CD8-positive, alpha-beta memory T cell (primary cell): ENCODE measurements around the gene SDF4. TPM values are rescaled to one million over a fixed set of nuclear protein-coding genes. Genes with fewer than 3 reads are reported as not detected.
A peak's percentile ranks its signal among the peaks of the same experiment; 100 is the strongest.

Experiments
- CTCF ChIA-PET: fragments of 350-600 bp; sonication (Branson Sonifier 250); formaldehyde crosslinking; loops from one replicate; lab custom pipeline; 2021; ENCODE audit warnings: antibody characterized with exemption; lab: Charles Lee
- POLR2A ChIA-PET: fragments of 350-600 bp; sonication (Branson Sonifier 250); formaldehyde crosslinking; loops from one replicate; lab custom pipeline; 2021; ENCODE audit warnings: antibody characterized with exemption; lab: Charles Lee
- DNase-seq, 5 donors: peaks; one replicate each; pipeline versions ENCODE4 v3.0.0 to v3.0.0-alpha.2; 2020 to 2022; ENCODE audit warnings: mixed read lengths in 1 of 5
- H3K27ac ChIP-seq: one replicate; pipeline ENCODE4 v1.7.0; 2013; ENCODE audit warnings: low read depth, mild to moderate bottlenecking, low read length, moderate library complexity
- H3K27me3 ChIP-seq: 2 replicates; pipeline ENCODE4 v1.7.0; 2013; ENCODE audit warnings: low read length, mild to moderate bottlenecking; ENCODE audit not compliant: insufficient read depth, poor library complexity, severe bottlenecking
- H3K36me3 ChIP-seq: 2 replicates; pipeline ENCODE4 v1.7.0; 2013; ENCODE audit warnings: mild to moderate bottlenecking, low read length, moderate library complexity; ENCODE audit not compliant: insufficient read depth
- H3K4me1 ChIP-seq: 2 replicates; pipeline ENCODE4 v1.7.0; 2013; ENCODE audit warnings: mild to moderate bottlenecking, low read length, moderate library complexity; ENCODE audit not compliant: insufficient read depth
- H3K4me3 ChIP-seq: 2 replicates; pipeline ENCODE4 v1.7.0; 2013; ENCODE audit warnings: mild to moderate bottlenecking, low read length
- H3K9me3 ChIP-seq: 2 replicates; pipeline ENCODE4 v1.7.0; 2013; ENCODE audit warnings: mild to moderate bottlenecking, low read length
- H3K27ac Mint-ChIP-seq, 8 donors: one replicate each; pipeline ENCODE4 v1.8.0; 2020 to 2021; ENCODE audit warnings: mixed read lengths in 8 of 8, mild to moderate bottlenecking in 6 of 8, inconsistent platforms in 3 of 8, moderate library complexity in 3 of 8
- H3K27me3 Mint-ChIP-seq, 2 donors: one replicate each; pipeline ENCODE4 v1.8.0; 2020 to 2021; ENCODE audit warnings: mixed read lengths in 2 of 2, mild to moderate bottlenecking in 1 of 2, moderate library complexity in 1 of 2
- H3K36me3 Mint-ChIP-seq, 3 donors: one replicate each; pipeline ENCODE4 v1.8.0; 2020 to 2021; ENCODE audit warnings: mixed read lengths in 3 of 3, inconsistent platforms in 1 of 3, mild to moderate bottlenecking in 1 of 3
- H3K4me1 Mint-ChIP-seq, 3 donors: one replicate each; pipeline ENCODE4 v1.8.0; 2020 to 2021; ENCODE audit warnings: mixed read lengths in 3 of 3, inconsistent platforms in 1 of 3, mild to moderate bottlenecking in 1 of 3
- H3K4me3 Mint-ChIP-seq, 7 donors: one replicate each; pipeline ENCODE4 v1.8.0; 2020 to 2021; ENCODE audit warnings: mixed read lengths in 7 of 7, mild to moderate bottlenecking in 6 of 7, moderate library complexity in 4 of 7, inconsistent platforms in 2 of 7
- H3K9me3 Mint-ChIP-seq, 5 donors: one replicate each; pipeline ENCODE4 v1.8.0; 2020 to 2022; ENCODE audit warnings: mixed read lengths in 5 of 5, mild to moderate bottlenecking in 3 of 5, moderate library complexity in 2 of 5, inconsistent platforms in 1 of 5
- polyA plus RNA-seq: library from polyadenylated mRNA; unstranded; fragments of 300-500 nt; fragmentation: Illumina TruSeq; gene quantifications from one replicate; pipeline ENCODE4 v1.2.3, GENCODE V29; 2021
- total RNA-seq, 2 experiments: library from RNA; stranded (reverse); gene quantifications; one replicate each; pipeline ENCODE4 v1.2.3, GENCODE V29; 2021

The SDF4 gene, protein sequence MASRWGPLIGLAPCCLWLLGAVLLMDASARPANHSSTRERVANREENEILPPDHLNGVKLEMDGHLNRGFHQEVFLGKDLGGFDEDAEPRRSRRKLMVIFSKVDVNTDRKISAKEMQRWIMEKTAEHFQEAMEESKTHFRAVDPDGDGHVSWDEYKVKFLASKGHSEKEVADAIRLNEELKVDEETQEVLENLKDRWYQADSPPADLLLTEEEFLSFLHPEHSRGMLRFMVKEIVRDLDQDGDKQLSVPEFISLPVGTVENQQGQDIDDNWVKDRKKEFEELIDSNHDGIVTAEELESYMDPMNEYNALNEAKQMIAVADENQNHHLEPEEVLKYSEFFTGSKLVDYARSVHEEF
- total RNA-seq (100 to 1,000 TPM; 158 to 169 TPM), polyA plus RNA-seq (108 TPM)

DNA sequence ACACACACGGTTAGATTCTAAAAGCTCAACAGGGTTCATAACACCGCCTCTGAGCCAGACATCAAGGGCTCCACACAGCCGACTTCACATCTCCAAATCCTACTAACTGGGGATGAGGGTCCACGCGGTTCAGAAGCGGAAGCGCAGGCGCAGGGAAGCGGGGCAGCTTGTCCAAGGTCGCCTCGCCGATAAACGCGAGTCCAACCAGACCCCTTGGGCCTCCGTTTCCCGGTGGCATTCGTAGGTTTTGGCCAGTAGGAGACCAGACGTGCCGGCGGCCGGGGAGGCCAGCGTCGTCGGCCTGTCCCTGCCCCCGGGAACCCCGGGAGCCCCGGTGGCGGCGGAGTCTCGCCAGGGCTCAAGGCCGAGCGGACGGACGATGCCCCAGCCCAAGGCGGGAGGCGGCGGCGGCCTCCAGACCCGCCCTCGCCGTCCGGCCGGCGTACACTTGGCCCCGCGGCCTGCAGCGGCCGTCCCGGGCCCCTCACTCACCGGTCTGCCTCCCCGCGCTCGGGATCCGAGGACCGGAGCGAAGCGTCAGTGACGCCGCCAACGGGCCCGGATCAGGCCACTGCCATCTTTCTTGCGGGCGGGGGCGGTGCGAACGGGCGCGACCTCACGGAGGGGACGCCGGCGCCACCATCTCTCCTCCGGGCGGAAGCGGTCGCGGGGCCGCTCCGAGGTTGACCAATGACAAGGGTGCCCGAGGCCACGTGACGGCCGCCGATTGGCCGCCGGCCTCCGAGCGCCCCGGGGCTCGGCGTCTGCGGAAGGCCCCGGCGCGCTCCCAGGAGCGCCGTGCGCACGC lies at the start of gene SDF4:
Gene SDF4, minus strand, starts transcription at position 602 of the 808 bp plus-strand sequence. CDS start 3,229 bp downstream, outside the sequence.
- CTCF ChIA-PET: interaction anchor here (0.7 to 0.8 kb wide), 3 partner anchors 109 to 210 kb away, joined by 3 to 4 read pairs (median 3); no protein-coding TSS in a partner anchor
- peaks cover 0 to 45% (median 2%) of the 10 kb centered on the region in 3 donors for H3K36me3 Mint-ChIP-seq
- Histone ChIP-seq H3K4me3 (peak within 1 kb of the TSS; percentile 100), H3K36me3 (peaks cover 5% of the 10 kb centered on the region), H3K9me3 (no peaks in the 10 kb centered on the region), H3K27ac (peak within 1 kb of the TSS; percentile 90), H3K4me1 (peaks cover 28% of the 10 kb centered on the region), H3K27me3 (no peaks in the 10 kb centered on the region)
- H3K27me3 Mint-ChIP-seq: no peaks in the 10 kb centered on the region
- H3K4me3 Mint-ChIP-seq: peak within 1 kb of the TSS; percentile 91 to 99 (median 94)
- peak within 1 kb of the TSS; percentile 86 to 98 (median 94) for H3K27ac Mint-ChIP-seq
- H3K9me3 Mint-ChIP-seq: no peaks in the 10 kb centered on the region
- peaks cover 27 to 46% (median 30%) of the 10 kb centered on the region in 3 donors for H3K4me1 Mint-ChIP-seq
- peak; percentile 96 to 98 (median 96) for DNase-seq
- POLR2A ChIA-PET: no interaction called here

DNA sequence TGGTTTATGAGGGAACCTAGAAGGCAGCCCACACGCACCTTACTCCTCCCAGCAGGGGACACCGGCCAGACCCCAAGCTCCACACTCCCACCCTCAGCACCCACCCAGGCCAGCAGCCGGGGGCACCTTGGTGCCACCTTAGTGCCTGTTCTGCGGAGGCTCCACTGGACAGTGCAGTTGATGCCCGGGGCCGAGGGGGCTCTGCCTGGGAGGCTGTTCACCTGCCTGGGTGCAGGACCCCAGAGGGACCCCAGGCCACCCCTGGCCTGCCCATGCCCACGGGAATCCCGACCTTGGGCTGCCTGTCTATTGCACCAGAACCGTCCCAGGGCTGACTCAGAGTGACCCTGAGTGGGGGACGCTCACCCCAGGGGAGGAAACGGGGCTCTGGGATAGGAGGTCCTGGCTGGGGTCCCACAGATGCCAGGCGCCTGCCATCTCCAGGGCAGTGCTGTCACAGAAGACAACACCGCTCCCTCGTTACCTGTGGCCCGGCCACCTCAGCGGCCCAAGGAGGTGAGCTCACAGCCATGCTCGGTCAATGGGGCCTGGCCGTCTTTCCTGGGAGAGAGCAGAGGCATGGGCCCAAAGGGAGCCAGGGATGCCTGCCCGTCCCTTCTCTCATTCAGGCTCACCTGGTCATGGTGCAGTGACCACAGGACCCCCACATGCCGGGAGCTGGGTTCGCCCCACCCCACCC lies 49.1 kb upstream of the SDF4 start:
- no peak overlapping the region for H3K27ac ChIP-seq
- H3K27me3 ChIP-seq: no peaks in the 10 kb centered on the region
- no peaks in the 10 kb centered on the region for H3K27me3 Mint-ChIP-seq
- no peaks in the 10 kb centered on the region for H3K36me3 Mint-ChIP-seq
- H3K9me3 Mint-ChIP-seq: no peaks in the 10 kb centered on the region
- H3K27ac Mint-ChIP-seq: peak overlapping the region in 1 of 8 donors; percentile 52
- CTCF ChIA-PET: no interaction called here
- no peaks in the 10 kb centered on the region for H3K36me3 ChIP-seq
- POLR2A ChIA-PET: no interaction called here
- H3K9me3 ChIP-seq: no peaks in the 10 kb centered on the region
- H3K4me1 Mint-ChIP-seq: no peaks in the 10 kb centered on the region
- H3K4me3 ChIP-seq: no peak overlapping the region
- no peak for DNase-seq
- no peak overlapping the region for H3K4me3 Mint-ChIP-seq
- H3K4me1 ChIP-seq: no peaks in the 10 kb centered on the region

DNA sequence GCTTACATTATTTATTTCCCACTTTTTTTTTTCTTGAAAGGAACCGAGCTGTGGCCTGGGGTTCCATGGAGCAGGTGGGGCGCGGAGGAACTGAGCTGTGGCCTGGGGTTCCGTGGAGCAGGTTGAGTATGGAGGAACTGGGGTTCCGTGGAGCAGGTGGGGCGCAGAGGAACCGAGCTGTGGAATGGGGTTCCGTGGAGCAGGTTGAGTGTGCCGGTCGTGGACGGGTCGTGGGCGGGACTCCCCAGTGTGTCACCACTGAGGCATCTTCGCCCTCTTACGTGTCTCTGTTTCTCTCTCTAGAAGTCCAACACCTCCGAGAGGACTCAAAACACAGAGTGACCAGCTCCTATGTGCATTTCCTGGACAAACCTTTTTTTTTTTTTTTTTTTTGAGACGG lies 47.2 kb upstream of the SDF4 start:
- H3K4me3 ChIP-seq: no peak overlapping the region
- no peak overlapping the region for H3K27ac Mint-ChIP-seq
- peaks cover 7% of the 10 kb centered on the region for H3K4me1 ChIP-seq
- H3K9me3 Mint-ChIP-seq: no peaks in the 10 kb centered on the region
- ChIA-PET CTCF (no interaction called here), POLR2A (interaction anchor here (0.7 kb wide), 1 partner anchor 30 kb away, joined by 4 read pairs; no protein-coding TSS in a partner anchor)
- no peaks in the 10 kb centered on the region for H3K36me3 Mint-ChIP-seq
- H3K36me3 ChIP-seq: no peaks in the 10 kb centered on the region
- H3K4me3 Mint-ChIP-seq: no peak overlapping the region
- DNase-seq: no peak
- no peak overlapping the region for H3K27ac ChIP-seq
- H3K9me3 ChIP-seq: no peaks in the 10 kb centered on the region
- peaks cover 0 to 5% (median 0%) of the 10 kb centered on the region in 3 donors for H3K4me1 Mint-ChIP-seq
- no peaks in the 10 kb centered on the region for H3K27me3 Mint-ChIP-seq
- no peaks in the 10 kb centered on the region for H3K27me3 ChIP-seq

DNA sequence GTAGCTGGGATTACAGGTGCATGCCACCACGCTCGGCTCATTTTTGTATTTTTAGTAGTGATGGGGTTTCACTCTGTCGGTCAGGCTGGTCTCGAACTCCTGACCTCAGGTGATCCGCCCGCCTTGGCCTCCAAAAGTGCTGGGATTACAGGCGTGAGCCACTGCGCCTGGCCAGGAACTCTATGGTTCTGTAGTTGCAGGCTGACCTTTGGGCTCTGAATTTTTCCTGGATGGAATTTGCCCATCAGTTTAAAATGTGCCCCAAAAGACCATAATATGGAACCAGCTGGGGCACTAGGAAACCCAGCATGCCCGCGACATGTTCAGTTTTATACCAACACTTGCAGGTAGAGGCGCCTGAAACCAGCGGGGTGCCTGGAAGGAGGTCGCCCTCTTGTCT lies 46.8 kb upstream of the SDF4 start:
- ChIA-PET CTCF (no interaction called here), POLR2A (interaction anchor here (0.7 kb wide), 1 partner anchor 31 kb away, joined by 4 read pairs; no protein-coding TSS in a partner anchor)
- H3K4me1 ChIP-seq: peaks cover 7% of the 10 kb centered on the region

DNA sequence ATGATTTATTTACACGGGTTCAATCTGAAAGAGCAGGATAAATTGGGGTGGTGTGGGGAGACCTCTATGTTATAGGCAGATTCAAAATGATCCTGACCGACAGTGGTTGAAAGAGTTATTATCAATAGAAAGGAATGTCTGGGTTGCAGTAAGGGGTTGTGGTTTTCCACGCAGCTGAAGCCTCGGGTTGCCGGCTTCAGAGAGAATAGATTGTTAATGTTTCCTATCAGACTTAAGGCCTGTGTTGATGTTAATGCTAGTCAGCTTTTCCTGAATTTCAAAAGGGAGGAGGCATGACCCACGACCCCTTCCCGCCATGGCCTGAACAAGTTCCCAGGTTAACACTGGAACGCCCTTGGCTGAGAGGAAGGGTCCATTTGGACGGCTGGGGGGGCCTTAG lies 44.0 kb upstream of the SDF4 start:
- no peak for DNase-seq

More for the DNA sequence above, 46.8 kb upstream of the SDF4 start:
- no peak for DNase-seq
- Histone ChIP-seq H3K27me3 (no peaks in the 10 kb centered on the region), H3K4me3 (no peak overlapping the region), H3K27ac (no peak overlapping the region), H3K9me3 (no peaks in the 10 kb centered on the region), H3K36me3 (no peaks in the 10 kb centered on the region)
- Mint-ChIP-seq H3K27ac (peak overlapping the region in 1 of 8 donors; percentile 26), H3K4me1 (peaks cover 0 to 5% (median 0%) of the 10 kb centered on the region in 3 donors), H3K4me3 (peak overlapping the region in 1 of 7 donors; percentile 60), H3K27me3 (no peaks in the 10 kb centered on the region), H3K36me3 (no peaks in the 10 kb centered on the region), H3K9me3 (no peaks in the 10 kb centered on the region)

DNA sequence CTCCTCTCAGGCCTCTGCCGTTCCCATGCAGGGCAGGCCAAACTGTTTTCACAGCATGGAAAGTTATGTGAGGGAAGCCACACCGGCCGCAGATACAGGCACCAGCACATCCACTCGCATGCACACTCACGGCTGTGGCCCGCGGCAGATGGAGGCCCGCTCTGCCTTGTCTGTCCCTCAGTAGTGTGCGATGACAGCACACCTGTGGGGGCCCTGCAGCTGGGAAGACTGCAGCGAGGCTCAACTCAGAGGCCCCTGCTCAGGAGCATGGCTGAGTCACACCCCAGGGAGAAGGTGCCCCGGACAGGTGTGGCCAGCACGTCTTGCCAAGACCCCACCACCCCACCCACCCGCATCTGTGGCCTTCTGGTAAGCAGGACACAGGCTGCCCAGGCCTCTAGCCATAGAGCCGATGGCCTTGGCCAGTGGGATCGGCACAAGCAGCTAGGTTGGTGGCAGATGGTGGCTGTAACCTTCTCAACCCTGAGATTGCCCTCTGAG lies 43.2 kb upstream of the SDF4 start:
- DNase-seq: no peak
- ChIA-PET CTCF (interaction anchor here (0.6 kb wide), 1 partner anchor 17 kb away, joined by 3 read pairs; no protein-coding TSS in a partner anchor), POLR2A (no interaction called here)
- Histone ChIP-seq H3K4me3 (no peak overlapping the region), H3K36me3 (no peaks in the 10 kb centered on the region), H3K27ac (no peak overlapping the region), H3K9me3 (no peaks in the 10 kb centered on the region), H3K4me1 (peaks cover 35% of the 10 kb centered on the region), H3K27me3 (no peaks in the 10 kb centered on the region)
- H3K27me3 Mint-ChIP-seq: no peaks in the 10 kb centered on the region
- no peaks in the 10 kb centered on the region for H3K9me3 Mint-ChIP-seq
- peaks cover 0 to 25% (median 3%) of the 10 kb centered on the region in 3 donors for H3K36me3 Mint-ChIP-seq
- peaks cover 24 to 38% (median 31%) of the 10 kb centered on the region in 3 donors for H3K4me1 Mint-ChIP-seq
- peak overlapping the region; percentile 53 to 87 (median 64) for H3K4me3 Mint-ChIP-seq
- peak overlapping the region in 3 of 8 donors; percentile 23 to 68 (median 43) for H3K27ac Mint-ChIP-seq

More for the DNA sequence above, 44.0 kb upstream of the SDF4 start:
- H3K4me1 ChIP-seq: peaks cover 26% of the 10 kb centered on the region
- no peak overlapping the region for H3K27ac ChIP-seq
- H3K9me3 ChIP-seq: no peaks in the 10 kb centered on the region
- CTCF ChIA-PET: interaction anchor here (0.6 kb wide), 1 partner anchor 16 kb away, joined by 3 read pairs; no protein-coding TSS in a partner anchor
- no peaks in the 10 kb centered on the region for H3K27me3 Mint-ChIP-seq
- H3K36me3 ChIP-seq: no peaks in the 10 kb centered on the region
- H3K4me1 Mint-ChIP-seq: peaks cover 15 to 29% (median 23%) of the 10 kb centered on the region in 3 donors
- POLR2A ChIA-PET: no interaction called here
- H3K36me3 Mint-ChIP-seq: peaks cover 0 to 16% (median 0%) of the 10 kb centered on the region in 3 donors
- H3K27me3 ChIP-seq: no peaks in the 10 kb centered on the region
- H3K4me3 ChIP-seq: no peak overlapping the region
- H3K4me3 Mint-ChIP-seq: peak overlapping the region; percentile 30 to 64 (median 42)
- H3K27ac Mint-ChIP-seq: peak overlapping the region in 3 of 8 donors; percentile 45 to 86 (median 57)
- no peaks in the 10 kb centered on the region for H3K9me3 Mint-ChIP-seq

DNA sequence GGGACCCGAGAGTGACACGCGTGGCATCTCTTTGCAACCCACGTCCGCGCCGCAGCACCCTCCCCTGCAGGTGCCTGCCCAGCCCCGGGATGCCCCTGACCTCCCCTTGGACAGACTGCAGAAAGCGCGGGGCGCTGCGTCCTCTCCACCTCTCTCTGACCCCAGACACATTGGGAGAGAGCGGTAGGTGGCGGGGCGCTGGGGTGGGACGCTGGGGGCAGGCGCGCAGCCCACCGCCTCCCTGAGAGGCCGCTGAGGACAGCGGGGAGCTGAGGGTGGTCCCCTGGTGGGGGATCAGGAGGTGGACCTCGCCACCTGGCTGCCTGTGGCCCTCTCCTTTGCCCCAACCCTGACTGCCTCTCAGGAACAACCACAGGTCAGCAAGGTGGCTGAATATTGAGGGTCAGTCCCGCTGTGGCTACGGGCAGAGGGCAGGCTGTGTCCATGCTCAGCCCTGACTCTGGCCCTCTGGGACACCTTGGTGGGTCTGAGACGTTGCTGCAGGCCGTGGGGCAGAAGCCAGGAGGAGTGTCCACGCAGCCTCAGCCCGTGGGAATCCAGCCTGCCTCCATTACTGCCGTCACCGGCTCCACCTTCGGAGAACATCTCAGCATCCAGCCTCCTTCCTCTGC lies 42.6 kb upstream of the SDF4 start:
- Mint-ChIP-seq H3K27ac (peak overlapping the region in 4 of 8 donors; percentile 15 to 68 (median 33)), H3K9me3 (no peaks in the 10 kb centered on the region), H3K4me1 (peaks cover 28 to 43% (median 37%) of the 10 kb centered on the region in 3 donors), H3K4me3 (peak overlapping the region; percentile 53 to 87 (median 71)), H3K36me3 (peaks cover 0 to 28% (median 3%) of the 10 kb centered on the region in 3 donors), H3K27me3 (no peaks in the 10 kb centered on the region)
- Histone ChIP-seq H3K36me3 (no peaks in the 10 kb centered on the region), H3K4me1 (peaks cover 39% of the 10 kb centered on the region), H3K4me3 (peak overlapping the region; percentile 59), H3K27me3 (no peaks in the 10 kb centered on the region), H3K27ac (peak overlapping the region; percentile 47), H3K9me3 (no peaks in the 10 kb centered on the region)
- POLR2A ChIA-PET: interaction anchor here (1.4 kb wide), 1 partner anchor 31 kb away, joined by 3 read pairs; no protein-coding TSS in a partner anchor
- CTCF ChIA-PET: interaction anchor here (0.6 to 1.4 kb wide), 2 partner anchors 24 to 97 kb away, joined by 3 read pairs; no protein-coding TSS in a partner anchor
- DNase-seq: no peak
